RWPE2 (cell line): ENCODE measurements around the gene RRAD.
"Not testable (repeated sequence)": the region's sequence is repeated elsewhere in the genome, so short reads cannot be mapped to it uniquely, and the experiment has no call there.

Experiments
- ATAC-seq: fragments of 200-7000 bp; cut with Tn5 transposase; 3 replicates; pipeline ENCODE4 v1.9.1; 2021; ENCODE audit warnings: low read depth
- DNase-seq: peaks from one replicate; pipeline ENCODE4 v3.0.0-alpha.2; 2020; ENCODE audit warnings: low spot score
- H3K27ac ChIP-seq: fragments of 450-650 bp; 2 replicates; pipeline ENCODE4 v1.5.1; 2017; ENCODE audit warnings: mild to moderate bottlenecking; ENCODE audit not compliant: poor library complexity, severe bottlenecking
- H3K27me3 ChIP-seq: fragments of 250-450 bp; sonication (Bioruptor Pico); 2 replicates; pipeline ENCODE4 v1.5.1; 2021; ENCODE audit warnings: mild to moderate bottlenecking, moderate library complexity; ENCODE audit not compliant: insufficient read depth, poor library complexity, severe bottlenecking
- H3K36me3 ChIP-seq: fragments of 250-450 bp; sonication (Bioruptor Pico); 2 replicates; pipeline ENCODE4 v1.5.1; 2020; ENCODE audit warnings: low read depth, mild to moderate bottlenecking, moderate library complexity
- H3K4me1 ChIP-seq: fragments of 250-450 bp; sonication (Bioruptor Pico); 2 replicates; pipeline ENCODE4 v1.5.1; 2021; ENCODE audit warnings: mild to moderate bottlenecking, moderate library complexity; ENCODE audit not compliant: insufficient read depth, poor library complexity, severe bottlenecking
- H3K4me3 ChIP-seq: fragments of 250-450 bp; sonication (Bioruptor Pico); 2 replicates; pipeline ENCODE4 v1.5.1; 2021; ENCODE audit warnings: mild to moderate bottlenecking, moderate library complexity; ENCODE audit not compliant: severe bottlenecking
- H3K9me3 ChIP-seq: fragments of 250-450 bp; sonication (Bioruptor Pico); 2 replicates; pipeline ENCODE4 v1.5.1; 2021; ENCODE audit warnings: mild to moderate bottlenecking, moderate library complexity; ENCODE audit not compliant: severe bottlenecking
- CTCF ChIP-seq: fragments of 450-650 bp; IDR thresholded peaks from one replicate; pipeline ENCODE4 v1.5.1; 2017; ENCODE audit warnings: mild to moderate bottlenecking, moderate library complexity; ENCODE audit not compliant: poor library complexity, severe bottlenecking

RRAD gene

GRCh38 chr16:66898207-66898606, 27.1 kb downstream of the RRAD start:
- TF ChIP-seq CTCF: no peak
- no peaks in the 10 kb centered on the region for H3K36me3 ChIP-seq
- H3K9me3 ChIP-seq: no peaks in the 10 kb centered on the region
- DNase-seq (no peak), ATAC-seq (no peak)
- peak overlapping the region; percentile 80 for H3K27ac ChIP-seq
- H3K4me3 ChIP-seq: no peak overlapping the region
- H3K4me1 ChIP-seq: peaks cover 26% of the 10 kb centered on the region
- no peaks in the 10 kb centered on the region for H3K27me3 ChIP-seq

GRCh38 chr16:66896682-66897081, 28.7 kb downstream of the RRAD start:
- not testable (repeated sequence) for H3K9me3 ChIP-seq, H3K36me3 ChIP-seq, H3K4me3 ChIP-seq, H3K27me3 ChIP-seq, DNase-seq, ATAC-seq
- Histone ChIP-seq H3K4me1 (peaks cover 26% of the 10 kb centered on the region), H3K27ac (peak overlapping the region; percentile 80)

GRCh38 chr16:66895999-66896398, 29.3 kb downstream of the RRAD start:
- Histone ChIP-seq H3K27ac (peak overlapping the region; percentile 80), H3K9me3 (no peaks in the 10 kb centered on the region), H3K4me3 (no peak overlapping the region), H3K36me3 (0 out of 2 replicates have a peak, but pooled peaks cover 3% of the 10 kb centered on the region), H3K27me3 (no peaks in the 10 kb centered on the region), H3K4me1 (peaks cover 26% of the 10 kb centered on the region)
- no peak; the same call in 2 of the 3 replicates for ATAC-seq
- no peak for TF ChIP-seq CTCF
- DNase-seq: no peak

- Histone ChIP-seq H3K36me3 (0 out of 2 replicates have a peak, but pooled peaks cover 3% of the 10 kb centered on the region), H3K9me3 (no peaks in the 10 kb centered on the region), H3K4me3 (no peak overlapping the region), H3K27ac (peak overlapping the region; percentile 80), H3K27me3 (no peaks in the 10 kb centered on the region), H3K4me1 (peaks cover 26% of the 10 kb centered on the region)
- ATAC-seq: no peak
- no peak for DNase-seq
- no peak for TF ChIP-seq CTCF
Measured at GRCh38 chr16:66895689-66895979, 29.7 kb downstream of the RRAD start.

- peaks cover 6% of the 10 kb centered on the region; the same call in 1 of the 2 replicates for H3K36me3 ChIP-seq
- no peaks in the 10 kb centered on the region for H3K27me3 ChIP-seq
- peak overlapping the region; percentile 80 for H3K27ac ChIP-seq
- no peak overlapping the region for H3K4me3 ChIP-seq
- ATAC-seq: peak; percentile 84
- peaks cover 23% of the 10 kb centered on the region for H3K4me1 ChIP-seq
- no peak for DNase-seq
- H3K9me3 ChIP-seq: no peaks in the 10 kb centered on the region
- TF ChIP-seq CTCF: peak; percentile 93
Measured at GRCh38 chr16:66894948-66895688, 30.2 kb downstream of the RRAD start.
